ENCODE measurements around the gene RALY. TPM values are rescaled to one million over a fixed set of nuclear protein-coding genes. Genes with fewer than 3 reads are reported as not detected.

Gene RALY
- total and polyA plus RNA-seq, 2 experiments from 2014 or later: 122 to 240 TPM

DNA sequence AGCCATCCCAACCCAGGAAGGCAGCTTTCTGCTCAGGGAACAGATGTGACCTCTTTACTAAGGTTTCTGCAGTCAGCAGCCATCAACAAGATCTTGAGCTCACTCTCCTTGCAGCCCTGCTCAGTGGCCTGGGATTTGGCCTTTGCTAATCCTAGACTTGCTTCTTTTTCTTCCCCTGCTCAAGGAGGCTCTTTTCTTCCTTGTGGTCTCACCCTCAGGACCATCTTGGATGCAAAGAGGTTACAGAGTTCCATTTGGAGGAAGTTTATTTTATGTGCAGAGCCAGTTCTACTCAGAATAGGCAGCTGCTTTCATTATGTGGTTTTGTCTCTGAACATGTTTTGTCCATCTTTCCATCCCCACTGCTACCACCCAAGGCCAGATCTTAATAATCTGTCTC is 49.3 kb downstream of the RALY start:
- Histone ChIP-seq H3K4me1 (ENCODE audit: insufficient read depth) (peaks cover 17% of the 10 kb centered on the region), H3K27me3 (no peaks in the 10 kb centered on the region), H3K27ac (no peak overlapping the region), H3K9me2 (replicated peaks; ENCODE audit: insufficient read depth) (no peaks in the 10 kb centered on the region), H2AFZ (no peak overlapping the region), H3K4me3 (no peak overlapping the region), H3K36me3 (replicated peaks; ENCODE audit: insufficient read depth, low read depth) (no peaks in the 10 kb centered on the region), H3K79me2 (peaks cover 85% of the 10 kb centered on the region), H3K9me3 (ENCODE audit: low read depth) (no peaks in the 10 kb centered on the region), H4K20me1 (ENCODE audit: insufficient read depth, poor library complexity, severe bottlenecking) (peaks cover 89% of the 10 kb centered on the region), H3K4me2 (no peak overlapping the region)
- no peak for TF ChIP-seq EZH2phosphoT487 (IDR thresholded peaks at IDR 0.05; ENCODE audit: low read depth, severe bottlenecking, unreplicated experiment)
- no peak for TF ChIP-seq EZH2 (IDR thresholded peaks at IDR 0.05; ENCODE audit: borderline replicate concordance)
- no peak for TF ChIP-seq CTCF (IDR thresholded peaks at IDR 0.05; ENCODE audit: poor library complexity)
- no peak for DNase-seq (ENCODE audit: low spot score)

GRCh38 chr20:34045294-34045693 is 51.6 kb downstream of the RALY start:
- Histone ChIP-seq H3K4me3 (no peak overlapping the region), H2AFZ (no peak overlapping the region), H3K4me2 (peak overlapping the region; percentile 28), H3K36me3 (replicated peaks; ENCODE audit: insufficient read depth, low read depth) (no peaks in the 10 kb centered on the region), H3K9me2 (replicated peaks; ENCODE audit: insufficient read depth) (no peaks in the 10 kb centered on the region), H4K20me1 (ENCODE audit: insufficient read depth, poor library complexity, severe bottlenecking) (peaks cover 86% of the 10 kb centered on the region), H3K27ac (peak overlapping the region; percentile 37), H3K4me1 (ENCODE audit: insufficient read depth) (peaks cover 17% of the 10 kb centered on the region), H3K27me3 (no peaks in the 10 kb centered on the region), H3K79me2 (peaks cover 83% of the 10 kb centered on the region), H3K9me3 (ENCODE audit: low read depth) (no peaks in the 10 kb centered on the region)
- TF ChIP-seq EZH2phosphoT487 (IDR thresholded peaks at IDR 0.05; ENCODE audit: low read depth, severe bottlenecking, unreplicated experiment) (no peak), CTCF (IDR thresholded peaks at IDR 0.05; ENCODE audit: poor library complexity) (no peak), EZH2 (IDR thresholded peaks at IDR 0.05; ENCODE audit: borderline replicate concordance) (no peak)
- WGBS (ENCODE audit: low lambda C conversion rate, missing lambda C conversion rate): 11% methylated on average over 2 of the region's 2 CpGs
- peak; percentile 61 for DNase-seq (ENCODE audit: low spot score)

DNA sequence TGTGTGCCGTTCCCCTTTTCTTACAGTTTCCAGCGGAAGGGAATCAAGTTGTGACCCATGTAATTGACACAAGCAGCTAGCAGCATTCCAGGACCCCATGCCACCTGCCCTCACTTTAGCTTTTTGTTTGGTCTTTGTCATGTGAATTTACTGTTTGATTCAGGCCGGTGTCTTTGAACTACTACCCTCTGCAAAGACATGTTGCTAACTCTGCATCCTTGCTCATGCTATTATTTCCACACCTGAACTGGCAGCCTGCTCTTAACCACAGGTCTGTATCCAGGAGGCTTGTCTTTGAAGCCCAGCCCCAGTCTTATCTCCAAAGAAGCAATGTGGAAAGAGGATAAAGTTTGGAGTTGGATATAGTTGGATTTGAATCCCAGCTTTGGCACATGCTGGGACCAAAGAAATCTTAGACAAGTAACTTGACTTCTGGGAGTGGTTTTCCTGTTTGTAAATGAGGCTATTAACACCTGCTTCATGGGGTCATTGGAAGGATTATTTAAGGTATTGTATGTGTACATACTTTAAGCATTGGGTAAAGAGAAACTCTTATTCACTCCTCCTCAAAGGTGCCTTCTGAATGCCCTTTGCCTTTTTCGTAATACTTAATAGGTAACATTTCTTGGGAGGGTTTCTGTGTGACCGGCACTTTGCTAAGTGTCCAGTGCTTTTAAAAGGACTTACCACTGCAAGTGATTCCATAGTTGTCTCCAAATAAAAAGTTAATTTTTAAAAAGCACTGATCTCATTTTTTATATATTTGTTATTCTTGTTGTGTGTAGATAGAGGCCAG is 52.4 kb downstream of the RALY start:
- no peaks in the 10 kb centered on the region for H3K36me3 ChIP-seq (replicated peaks; ENCODE audit: insufficient read depth, low read depth)
- peaks cover 83% of the 10 kb centered on the region for H3K79me2 ChIP-seq
- H2AFZ ChIP-seq: no peak overlapping the region
- no peaks in the 10 kb centered on the region for H3K9me2 ChIP-seq (replicated peaks; ENCODE audit: insufficient read depth)
- no peaks in the 10 kb centered on the region for H3K27me3 ChIP-seq
- H3K4me2 ChIP-seq: peak overlapping the region; percentile 18
- WGBS (ENCODE audit: low lambda C conversion rate, missing lambda C conversion rate): 63% methylated on average over 5 of the region's 5 CpGs
- peaks cover 17% of the 10 kb centered on the region for H3K4me1 ChIP-seq (ENCODE audit: insufficient read depth)
- peak overlapping the region; percentile 39 for H3K27ac ChIP-seq
- TF ChIP-seq EZH2 (IDR thresholded peaks at IDR 0.05; ENCODE audit: borderline replicate concordance) (no peak), EZH2phosphoT487 (IDR thresholded peaks at IDR 0.05; ENCODE audit: low read depth, severe bottlenecking, unreplicated experiment) (no peak), CTCF (IDR thresholded peaks at IDR 0.05; ENCODE audit: poor library complexity) (no peak)
- H4K20me1 ChIP-seq (ENCODE audit: insufficient read depth, poor library complexity, severe bottlenecking): peaks cover 85% of the 10 kb centered on the region
- no peaks in the 10 kb centered on the region for H3K9me3 ChIP-seq (ENCODE audit: low read depth)
- H3K4me3 ChIP-seq: no peak overlapping the region
- peak; percentile 30 for DNase-seq (ENCODE audit: low spot score)

All from hepatocyte (in vitro differentiated cells).